ENCODE data around the gene FRAS1. TPM values are rescaled to one million over a fixed set of nuclear protein-coding genes. Genes with fewer than 3 reads are reported as not detected.

FRAS1 gene
- total and polyA plus RNA-seq, 4 experiments from 2014 or later, result not detected

DNA sequence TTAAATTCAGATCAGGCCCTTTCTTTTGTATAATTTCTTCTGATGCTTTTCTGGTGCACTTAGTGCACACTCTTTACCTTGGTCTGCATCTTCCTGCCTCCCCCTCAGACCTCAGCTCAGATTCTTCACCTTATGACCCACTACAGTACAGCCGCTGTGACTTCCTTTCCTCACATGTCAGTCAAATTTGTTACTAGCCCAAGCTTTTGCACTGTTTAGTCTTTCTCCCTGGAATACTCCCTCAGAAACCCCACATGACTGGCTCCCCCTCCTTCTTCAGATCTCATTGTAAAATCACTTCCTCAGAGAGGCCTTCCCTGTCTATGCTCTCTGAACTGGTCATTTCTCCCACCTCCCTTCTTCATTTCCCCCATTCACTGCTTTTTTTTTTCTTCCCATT lies 132.9 kb downstream of the FRAS1 start:
- Mint-ChIP-seq H3K4me3 (no peak overlapping the region), H3K27me3 (no peaks in the 10 kb centered on the region), H3K9me3 (peaks cover 0 to 6% (median 3%) of the 10 kb centered on the region in 8 donors), H3K27ac (no peak overlapping the region), H3K4me1 (no peaks in the 10 kb centered on the region), H3K36me3 (no peaks in the 10 kb centered on the region)
- no peaks in the 10 kb centered on the region for H3K9me3 ChIP-seq (ENCODE audit: control insufficient read depth in 1 of 2, low read length in 2 of 2)
- no peaks in the 10 kb centered on the region for H3K4me1 ChIP-seq (ENCODE audit: insufficient read depth, low read length)
- ChIA-PET POLR2A (ENCODE audit: partially characterized antibody) (no interaction called here), CTCF (ENCODE audit: partially characterized antibody) (no interaction called here)
- no peaks in the 10 kb centered on the region for H3K27me3 ChIP-seq (ENCODE audit: insufficient read depth, low read length)
- H3K4me3 ChIP-seq (ENCODE audit: low read length in 2 of 2), result no peak overlapping the region
- intact Hi-C loops (cut with micrococcal nuclease), result no loop called here
- no peak overlapping the region for H3K27ac ChIP-seq (ENCODE audit: low read depth, low read length)
- H3K36me3 ChIP-seq (ENCODE audit: insufficient read depth, low read length), result no peaks in the 10 kb centered on the region
- no peak for DNase-seq

GRCh38 chr4:78190595-78190994 lies 133.5 kb downstream of the FRAS1 start:
- Mint-ChIP-seq H3K36me3 (no peaks in the 10 kb centered on the region), H3K4me3 (no peak overlapping the region), H3K4me1 (no peaks in the 10 kb centered on the region), H3K9me3 (peaks cover 0 to 6% (median 3%) of the 10 kb centered on the region in 8 donors), H3K27ac (no peak overlapping the region), H3K27me3 (no peaks in the 10 kb centered on the region)
- H3K36me3 ChIP-seq (ENCODE audit: insufficient read depth, low read length), result no peaks in the 10 kb centered on the region
- no peak overlapping the region for H3K4me3 ChIP-seq (ENCODE audit: low read length in 2 of 2)
- H3K27ac ChIP-seq (ENCODE audit: low read depth, low read length), result no peak overlapping the region
- H3K9me3 ChIP-seq (ENCODE audit: control insufficient read depth in 1 of 2, low read length in 2 of 2), result no peaks in the 10 kb centered on the region
- ChIA-PET CTCF (ENCODE audit: partially characterized antibody) (no interaction called here), POLR2A (ENCODE audit: partially characterized antibody) (no interaction called here)
- no peaks in the 10 kb centered on the region for H3K4me1 ChIP-seq (ENCODE audit: insufficient read depth, low read length)
- intact Hi-C loops (cut with micrococcal nuclease), result no loop called here
- H3K27me3 ChIP-seq (ENCODE audit: insufficient read depth, low read length), result no peaks in the 10 kb centered on the region
- no peak for DNase-seq

GRCh38 chr4:78197947-78198346 lies 140.8 kb downstream of the FRAS1 start:
- ChIA-PET CTCF (ENCODE audit: partially characterized antibody) (no interaction called here), POLR2A (ENCODE audit: partially characterized antibody) (no interaction called here)
- Mint-ChIP-seq H3K36me3 (no peaks in the 10 kb centered on the region), H3K9me3 (peaks cover 0 to 8% (median 1%) of the 10 kb centered on the region in 8 donors), H3K27ac (no peak overlapping the region), H3K27me3 (peaks cover 3 to 4% of the 10 kb centered on the region in 2 donors), H3K4me1 (no peaks in the 10 kb centered on the region), H3K4me3 (no peak overlapping the region)
- Histone ChIP-seq H3K4me3 (ENCODE audit: low read length in 2 of 2) (no peak overlapping the region), H3K27ac (ENCODE audit: low read depth, low read length) (no peak overlapping the region), H3K36me3 (ENCODE audit: insufficient read depth, low read length) (no peaks in the 10 kb centered on the region), H3K9me3 (ENCODE audit: control insufficient read depth in 1 of 2, low read length in 2 of 2) (no peaks in the 10 kb centered on the region), H3K4me1 (ENCODE audit: insufficient read depth, low read length) (no peaks in the 10 kb centered on the region), H3K27me3 (ENCODE audit: insufficient read depth, low read length) (no peaks in the 10 kb centered on the region)
- intact Hi-C loops (cut with micrococcal nuclease), result no loop called here
- DNase-seq, result no peak

DNA sequence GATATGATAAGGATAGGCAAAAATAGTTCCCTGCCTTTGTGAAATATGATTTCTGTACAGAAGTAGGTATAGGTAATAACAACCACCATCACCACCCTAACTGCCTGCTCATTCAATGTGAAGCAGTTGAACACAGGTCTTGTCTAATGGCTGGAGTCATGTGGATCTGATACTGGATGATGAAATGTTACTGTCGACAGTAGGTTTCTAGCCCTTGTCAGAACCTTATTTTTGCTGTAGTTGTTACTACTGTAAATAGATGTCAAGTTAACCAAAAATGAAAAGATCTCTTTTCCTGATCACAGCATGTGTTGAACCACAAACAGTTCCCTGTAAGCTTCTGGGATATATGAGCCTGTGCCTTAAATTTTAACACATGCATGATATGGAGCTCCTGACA lies 142.9 kb downstream of the FRAS1 start:
- POLR2A ChIA-PET (ENCODE audit: partially characterized antibody), result no interaction called here
- Histone ChIP-seq H3K4me1 (ENCODE audit: insufficient read depth, low read length) (no peaks in the 10 kb centered on the region), H3K27ac (ENCODE audit: low read depth, low read length) (no peak overlapping the region), H3K9me3 (ENCODE audit: control insufficient read depth in 1 of 2, low read length in 2 of 2) (no peaks in the 10 kb centered on the region), H3K4me3 (ENCODE audit: low read length in 2 of 2) (no peak overlapping the region), H3K27me3 (ENCODE audit: insufficient read depth, low read length) (no peaks in the 10 kb centered on the region), H3K36me3 (ENCODE audit: insufficient read depth, low read length) (no peaks in the 10 kb centered on the region)
- DNase-seq, result no peak
- Mint-ChIP-seq H3K9me3 (peaks cover 0 to 6% (median 0%) of the 10 kb centered on the region in 8 donors), H3K27ac (no peak overlapping the region), H3K36me3 (no peaks in the 10 kb centered on the region), H3K4me3 (no peak overlapping the region), H3K27me3 (peaks cover 5 to 6% of the 10 kb centered on the region in 2 donors), H3K4me1 (no peaks in the 10 kb centered on the region)
- CTCF ChIA-PET (ENCODE audit: partially characterized antibody), result no interaction called here
- intact Hi-C loops (cut with micrococcal nuclease), result no loop called here

DNA sequence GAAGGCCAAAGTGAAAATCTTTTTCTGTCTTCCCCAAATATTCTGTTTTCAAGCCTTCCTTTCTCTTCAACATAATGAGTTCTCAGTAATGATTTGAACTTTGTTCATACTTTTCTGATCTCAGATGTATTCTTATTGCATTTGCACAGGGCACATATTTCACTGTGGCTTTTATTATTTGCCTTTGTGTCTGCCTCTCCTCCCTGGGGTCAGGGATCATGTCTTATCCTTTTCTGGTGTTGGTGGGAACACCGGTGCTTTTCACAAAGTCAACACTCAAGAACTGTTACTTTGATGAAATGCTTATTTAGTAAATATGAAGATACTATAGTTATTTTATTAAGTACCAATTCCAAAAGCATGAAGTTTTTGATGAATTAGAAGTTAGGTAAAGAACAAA lies 143.8 kb downstream of the FRAS1 start:
- H3K9me3 ChIP-seq (ENCODE audit: control insufficient read depth in 1 of 2, low read length in 2 of 2), result no peaks in the 10 kb centered on the region
- H3K36me3 Mint-ChIP-seq, result no peaks in the 10 kb centered on the region
- intact Hi-C loops (cut with micrococcal nuclease), result no loop called here
- H3K27ac ChIP-seq (ENCODE audit: low read depth, low read length), result no peak overlapping the region
- ChIA-PET POLR2A (ENCODE audit: partially characterized antibody) (no interaction called here), CTCF (ENCODE audit: partially characterized antibody) (no interaction called here)
- H3K36me3 ChIP-seq (ENCODE audit: insufficient read depth, low read length), result no peaks in the 10 kb centered on the region
- no peak overlapping the region for H3K4me3 ChIP-seq (ENCODE audit: low read length in 2 of 2)
- H3K4me1 Mint-ChIP-seq, result no peaks in the 10 kb centered on the region
- no peak overlapping the region for H3K4me3 Mint-ChIP-seq
- DNase-seq, result no peak
- H3K27me3 Mint-ChIP-seq, result peaks cover 5 to 6% of the 10 kb centered on the region in 2 donors
- peaks cover 0 to 6% (median 0%) of the 10 kb centered on the region in 8 donors for H3K9me3 Mint-ChIP-seq
- no peak overlapping the region for H3K27ac Mint-ChIP-seq
- no peaks in the 10 kb centered on the region for H3K27me3 ChIP-seq (ENCODE audit: insufficient read depth, low read length)
- H3K4me1 ChIP-seq (ENCODE audit: insufficient read depth, low read length), result no peaks in the 10 kb centered on the region

- DNase-seq, result no peak
- Mint-ChIP-seq H3K36me3 (no peaks in the 10 kb centered on the region), H3K27me3 (peaks cover 2 to 3% of the 10 kb centered on the region in 2 donors), H3K4me3 (no peak overlapping the region), H3K27ac (no peak overlapping the region), H3K9me3 (no peaks in the 10 kb centered on the region), H3K4me1 (no peaks in the 10 kb centered on the region)
- CTCF ChIA-PET (ENCODE audit: partially characterized antibody), result no interaction called here
- H3K27me3 ChIP-seq (ENCODE audit: insufficient read depth, low read length), result no peaks in the 10 kb centered on the region
- no peaks in the 10 kb centered on the region for H3K4me1 ChIP-seq (ENCODE audit: insufficient read depth, low read length)
- H3K4me3 ChIP-seq (ENCODE audit: low read length in 2 of 2), result no peak overlapping the region
- no peaks in the 10 kb centered on the region for H3K9me3 ChIP-seq (ENCODE audit: control insufficient read depth in 1 of 2, low read length in 2 of 2)
- intact Hi-C loops (cut with micrococcal nuclease), result no loop called here
- no peak overlapping the region for H3K27ac ChIP-seq (ENCODE audit: low read depth, low read length)
- POLR2A ChIA-PET (ENCODE audit: partially characterized antibody), result no interaction called here
- H3K36me3 ChIP-seq (ENCODE audit: insufficient read depth, low read length), result no peaks in the 10 kb centered on the region
Observed at GRCh38 chr4:78204176-78204575, 147.1 kb downstream of the FRAS1 start.

DNA sequence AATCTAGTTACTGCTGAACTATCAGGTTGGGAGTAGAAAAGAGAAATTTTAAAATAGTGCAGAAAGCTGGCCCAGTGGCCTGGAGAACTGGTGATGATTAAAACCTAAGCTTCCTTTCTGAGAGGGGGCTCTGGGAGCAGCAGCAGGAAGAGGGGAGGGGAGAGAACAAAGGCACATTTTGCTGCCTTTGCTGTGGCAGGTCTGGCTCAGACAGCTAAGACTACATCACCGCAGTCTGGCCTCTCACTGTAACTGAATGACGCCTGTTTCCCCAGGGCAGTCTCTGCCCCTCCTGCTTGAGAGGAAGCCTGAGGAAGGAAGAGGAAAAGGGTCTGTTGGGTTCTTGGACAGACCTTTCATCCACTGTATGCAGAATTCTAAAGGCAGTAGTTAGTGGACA lies 148.5 kb downstream of the FRAS1 start:
- H3K36me3 ChIP-seq (ENCODE audit: insufficient read depth, low read length), result no peaks in the 10 kb centered on the region
- Mint-ChIP-seq H3K36me3 (no peaks in the 10 kb centered on the region), H3K4me1 (no peaks in the 10 kb centered on the region), H3K27ac (no peak overlapping the region), H3K4me3 (no peak overlapping the region), H3K27me3 (peaks cover 2 to 7% of the 10 kb centered on the region in 2 donors), H3K9me3 (no peaks in the 10 kb centered on the region)
- ChIA-PET POLR2A (ENCODE audit: partially characterized antibody) (no interaction called here), CTCF (ENCODE audit: partially characterized antibody) (no interaction called here)
- H3K27me3 ChIP-seq (ENCODE audit: insufficient read depth, low read length), result no peaks in the 10 kb centered on the region
- no peak overlapping the region for H3K27ac ChIP-seq (ENCODE audit: low read depth, low read length)
- no peak for DNase-seq
- intact Hi-C loops (cut with micrococcal nuclease), result no loop called here
- no peak overlapping the region for H3K4me3 ChIP-seq (ENCODE audit: low read length in 2 of 2)
- H3K9me3 ChIP-seq (ENCODE audit: control insufficient read depth in 1 of 2, low read length in 2 of 2), result no peaks in the 10 kb centered on the region
- H3K4me1 ChIP-seq (ENCODE audit: insufficient read depth, low read length), result no peaks in the 10 kb centered on the region

DNA sequence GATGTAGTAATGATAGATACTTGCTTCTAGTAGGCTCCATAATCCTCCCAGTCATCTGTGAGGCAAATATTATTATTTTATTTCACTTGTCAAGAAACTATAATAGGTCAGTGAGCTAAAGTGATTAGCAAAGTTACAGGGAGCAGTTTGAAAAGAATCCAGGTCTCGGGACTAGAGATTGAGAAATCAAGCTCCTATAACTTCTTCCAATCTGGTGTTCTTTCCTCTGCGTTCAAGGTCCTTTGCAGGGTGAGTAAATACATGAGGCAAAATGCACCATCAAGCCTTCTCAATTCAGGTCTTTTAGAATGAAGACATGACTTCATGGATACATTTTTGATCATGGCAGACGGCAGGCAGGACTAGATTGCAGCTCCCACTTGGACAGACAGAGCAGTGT lies 150.4 kb downstream of the FRAS1 start:
- H3K4me1 ChIP-seq (ENCODE audit: insufficient read depth, low read length), result no peaks in the 10 kb centered on the region
- intact Hi-C loops (cut with micrococcal nuclease), result no loop called here
- H3K27me3 ChIP-seq (ENCODE audit: insufficient read depth, low read length), result no peaks in the 10 kb centered on the region
- Mint-ChIP-seq H3K4me1 (no peaks in the 10 kb centered on the region), H3K27ac (no peak overlapping the region), H3K4me3 (no peak overlapping the region), H3K9me3 (no peaks in the 10 kb centered on the region), H3K27me3 (peaks cover 2 to 7% of the 10 kb centered on the region in 2 donors), H3K36me3 (no peaks in the 10 kb centered on the region)
- DNase-seq, result no peak
- H3K9me3 ChIP-seq (ENCODE audit: control insufficient read depth in 1 of 2, low read length in 2 of 2), result no peaks in the 10 kb centered on the region
- no peaks in the 10 kb centered on the region for H3K36me3 ChIP-seq (ENCODE audit: insufficient read depth, low read length)
- no peak overlapping the region for H3K4me3 ChIP-seq (ENCODE audit: low read length in 2 of 2)
- no peak overlapping the region for H3K27ac ChIP-seq (ENCODE audit: low read depth, low read length)
- CTCF ChIA-PET (ENCODE audit: partially characterized antibody), result no interaction called here
- POLR2A ChIA-PET (ENCODE audit: partially characterized antibody), result no interaction called here

Data from CD4-positive, alpha-beta memory T cell (primary cell).